HG02981 (cell line): ENCODE results near the gene BNIP1.
"Not testable (repeated sequence)": the region's sequence is repeated elsewhere in the genome, so short reads cannot be mapped to it uniquely, and the experiment has no call there.

Experiments used
- ATAC-seq: cut with Tn5 transposase; IDR thresholded peaks from one replicate; pipeline ENCODE4 v1.9.1; 2021; ENCODE audit warnings: mild to moderate bottlenecking, moderate library complexity; ENCODE audit not compliant: unreplicated experiment

BNIP1 gene, protein sequence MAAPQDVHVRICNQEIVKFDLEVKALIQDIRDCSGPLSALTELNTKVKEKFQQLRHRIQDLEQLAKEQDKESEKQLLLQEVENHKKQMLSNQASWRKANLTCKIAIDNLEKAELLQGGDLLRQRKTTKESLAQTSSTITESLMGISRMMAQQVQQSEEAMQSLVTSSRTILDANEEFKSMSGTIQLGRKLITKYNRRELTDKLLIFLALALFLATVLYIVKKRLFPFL

DNA sequence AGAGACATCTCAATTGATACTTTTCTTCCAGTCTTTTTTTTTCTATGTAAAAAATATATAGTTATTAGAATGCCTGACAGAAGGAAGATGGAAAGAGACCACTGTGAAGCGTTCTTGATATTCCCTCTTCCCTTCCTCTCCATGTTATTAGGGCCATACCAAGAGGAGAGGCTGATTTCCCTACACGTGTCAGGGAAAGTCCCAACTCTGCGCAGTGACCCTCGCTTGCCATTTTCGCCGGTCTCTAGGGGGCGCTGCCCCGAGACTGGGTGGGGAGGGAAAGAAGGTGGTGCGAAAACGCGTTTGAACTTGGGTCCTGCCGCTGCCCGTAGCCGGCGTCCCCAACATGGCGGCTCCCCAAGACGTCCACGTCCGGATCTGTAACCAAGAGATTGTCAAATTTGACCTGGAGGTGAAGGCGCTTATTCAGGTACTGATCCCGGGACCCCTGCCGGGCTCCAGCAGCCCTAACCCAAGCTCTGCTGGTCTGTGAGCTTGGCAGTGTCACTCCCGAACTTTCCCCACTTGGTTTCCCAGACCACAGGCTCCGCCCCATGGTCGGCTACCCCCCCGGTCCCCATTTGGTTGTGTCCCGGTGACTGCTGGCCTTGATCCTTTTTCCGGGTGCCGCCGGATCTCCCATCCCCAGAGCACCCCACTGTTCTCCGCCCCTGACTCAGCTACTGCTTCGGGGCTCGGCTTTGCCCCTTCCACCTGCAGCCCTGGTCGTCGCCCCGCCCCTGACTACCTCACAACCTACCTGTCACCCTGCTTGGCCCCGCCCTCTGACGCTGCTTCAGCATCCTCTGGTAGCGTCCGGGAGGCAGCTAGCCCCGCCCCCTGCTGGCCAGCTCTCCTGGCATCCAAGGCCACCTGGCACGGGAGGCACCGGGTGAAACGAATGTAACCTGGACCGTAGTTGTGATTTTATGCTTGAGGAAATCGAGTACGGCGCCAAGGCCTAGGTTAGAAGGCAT is at the start of gene BNIP1:
Gene BNIP1, plus strand, starts transcription at position 332 of the 977 bp plus-strand sequence. Its CDS starts 15 bp downstream, at position 347.
- ATAC-seq, result peak; percentile 96

DNA sequence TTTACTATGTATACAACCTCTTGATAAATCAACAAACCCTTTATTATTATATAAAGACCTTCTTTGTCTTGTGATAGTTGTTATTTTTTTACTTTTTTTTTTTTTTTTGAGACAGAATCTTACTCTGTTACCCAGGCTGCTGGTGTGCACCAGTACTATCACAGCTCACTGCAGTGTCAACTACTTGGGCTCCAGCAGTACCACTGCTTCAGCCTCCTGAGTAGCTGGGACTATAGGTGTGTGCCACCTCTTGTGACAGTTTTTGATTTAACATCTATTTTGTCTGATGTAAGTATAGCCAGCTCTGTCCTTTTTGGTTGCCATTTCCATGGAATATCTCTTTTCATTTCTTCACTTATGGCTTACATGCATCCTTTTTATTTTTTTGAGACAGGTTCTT is 45.5 kb upstream of the BNIP1 start:
- no peak for ATAC-seq

DNA sequence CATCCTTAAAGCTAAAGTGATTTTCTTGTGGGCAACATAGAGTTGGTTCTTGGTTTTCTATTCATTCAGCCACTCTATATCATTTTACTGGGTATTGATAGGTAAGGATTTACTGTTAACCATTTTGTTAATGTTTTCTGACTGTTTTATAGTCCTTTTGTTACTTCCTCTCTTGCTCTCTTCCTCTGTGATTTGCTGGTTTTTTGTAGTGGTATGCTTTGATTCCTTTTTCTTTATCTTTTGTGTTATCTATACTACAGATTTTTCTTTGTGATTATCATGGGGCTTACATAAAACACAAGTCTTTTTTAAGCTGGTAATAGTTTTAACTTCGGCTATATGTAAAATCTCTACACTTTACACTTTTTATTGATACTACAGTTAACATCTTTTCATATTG is 44.9 kb upstream of the BNIP1 start:
- ATAC-seq, result no peak

DNA sequence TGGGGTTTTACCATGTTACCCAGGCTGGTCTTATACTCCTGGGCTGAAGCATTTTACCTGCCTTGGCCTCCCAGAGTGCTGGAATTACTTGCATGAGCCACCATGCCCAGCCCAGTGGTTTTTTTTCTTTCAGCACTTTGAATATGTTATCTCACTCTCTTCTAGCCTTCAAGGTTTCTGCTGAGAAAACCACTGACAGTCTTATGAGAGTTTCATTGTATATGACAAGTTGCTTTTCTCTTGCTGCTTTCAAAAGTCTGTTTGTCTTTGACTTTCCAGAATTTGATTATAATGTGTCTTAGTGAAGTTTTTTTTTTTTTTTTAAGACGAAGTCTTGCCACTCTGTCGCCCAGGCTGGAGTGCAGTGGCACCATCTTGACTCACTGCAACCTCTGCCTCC is 43.1 kb upstream of the BNIP1 start:
- ATAC-seq, result no peak

DNA sequence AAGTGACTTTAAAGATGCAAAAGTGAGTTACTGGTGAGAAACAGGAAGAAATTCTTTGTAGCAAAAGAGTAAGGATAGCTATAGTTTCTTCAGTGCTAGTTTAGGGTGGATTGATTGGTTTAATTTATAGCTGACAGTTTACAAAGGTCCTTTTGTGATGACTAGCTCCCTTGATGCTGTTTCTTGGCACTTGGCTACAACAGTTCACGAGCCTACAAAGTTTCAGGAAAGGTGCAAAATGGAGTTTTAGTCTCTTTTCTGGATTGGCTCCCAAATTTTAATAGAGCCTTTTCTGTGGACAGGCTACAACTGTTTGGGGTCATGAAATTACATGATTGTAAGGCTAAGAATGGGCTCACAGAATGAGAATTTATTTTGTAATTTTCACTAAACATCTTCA is 40.9 kb upstream of the BNIP1 start:
- no peak for ATAC-seq

DNA sequence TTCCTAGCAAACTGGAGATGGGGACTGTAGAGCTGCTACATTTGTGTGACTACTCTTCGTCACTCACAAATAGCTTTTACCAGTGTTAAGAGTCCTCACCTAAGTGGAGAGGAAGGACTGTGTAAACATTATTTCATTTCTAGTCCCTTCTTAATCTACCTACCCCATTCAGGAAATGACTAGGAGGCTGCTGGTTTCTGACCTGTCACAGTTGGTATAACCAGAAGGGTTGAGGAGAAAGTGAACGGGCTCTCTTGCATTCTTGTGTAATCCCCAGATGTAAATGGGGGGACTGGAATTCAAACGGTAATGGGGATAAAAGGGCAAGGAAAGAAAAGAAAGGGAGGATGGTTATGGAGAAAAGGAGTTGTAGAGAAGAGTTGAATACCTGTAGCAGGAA is 35.4 kb upstream of the BNIP1 start:
- ATAC-seq, result no peak

DNA sequence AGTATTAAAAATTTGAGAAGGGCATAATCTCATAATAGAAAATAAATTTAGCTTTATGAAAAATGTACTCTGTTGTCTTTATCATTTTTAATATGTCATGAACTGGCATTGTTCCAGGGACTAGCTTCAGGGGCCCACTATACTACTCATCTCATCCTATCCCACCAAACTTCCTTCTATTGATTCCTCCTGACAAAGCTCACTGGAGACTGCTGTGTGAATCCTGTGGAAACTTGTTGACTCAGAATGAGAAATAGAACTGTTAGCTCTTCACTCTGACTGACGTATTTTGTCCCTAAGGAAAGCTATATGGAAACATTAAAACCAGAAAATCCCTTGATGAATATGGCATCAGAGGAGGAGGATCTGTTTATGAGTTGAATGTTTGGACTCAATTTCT is 29.8 kb upstream of the BNIP1 start:
- no peak for ATAC-seq

DNA sequence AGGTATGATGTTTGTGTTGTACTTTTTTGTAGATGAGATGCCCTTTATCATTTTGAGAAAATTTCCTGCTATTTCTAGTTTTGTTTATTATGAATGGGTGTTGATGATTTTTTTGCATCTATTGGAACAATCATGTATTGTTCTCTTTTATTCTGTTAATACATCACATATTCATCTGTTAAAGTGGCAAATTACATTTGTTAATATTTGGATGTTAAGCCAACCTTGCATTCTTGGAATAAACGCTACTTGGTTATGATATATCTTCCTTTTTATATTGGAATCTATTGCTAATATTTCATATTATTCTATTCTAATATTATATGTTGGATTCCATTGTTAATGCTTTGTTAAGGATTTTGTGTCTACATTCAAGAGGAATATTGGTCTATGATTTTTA is 24.6 kb upstream of the BNIP1 start:
- ATAC-seq, result no peak

DNA sequence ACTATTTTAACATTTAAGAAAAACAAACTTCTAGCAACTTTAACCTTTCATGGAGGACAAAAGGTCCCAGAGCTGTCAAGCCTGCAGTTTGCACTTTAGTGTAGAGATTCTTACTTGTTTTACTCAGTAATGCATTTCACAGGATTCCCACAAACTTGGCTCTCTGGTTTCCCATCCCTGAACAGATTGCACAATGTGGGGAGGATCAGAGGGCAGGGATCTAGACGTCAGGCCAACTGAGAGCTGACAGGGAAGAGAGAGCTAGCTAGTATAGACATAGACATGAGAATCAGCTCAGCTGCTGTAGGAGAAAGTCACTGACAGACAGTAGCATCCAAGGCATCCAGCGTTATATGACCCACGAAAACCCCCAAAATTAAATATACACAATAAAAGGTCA is 20.9 kb upstream of the BNIP1 start:
- ATAC-seq, result no peak

DNA sequence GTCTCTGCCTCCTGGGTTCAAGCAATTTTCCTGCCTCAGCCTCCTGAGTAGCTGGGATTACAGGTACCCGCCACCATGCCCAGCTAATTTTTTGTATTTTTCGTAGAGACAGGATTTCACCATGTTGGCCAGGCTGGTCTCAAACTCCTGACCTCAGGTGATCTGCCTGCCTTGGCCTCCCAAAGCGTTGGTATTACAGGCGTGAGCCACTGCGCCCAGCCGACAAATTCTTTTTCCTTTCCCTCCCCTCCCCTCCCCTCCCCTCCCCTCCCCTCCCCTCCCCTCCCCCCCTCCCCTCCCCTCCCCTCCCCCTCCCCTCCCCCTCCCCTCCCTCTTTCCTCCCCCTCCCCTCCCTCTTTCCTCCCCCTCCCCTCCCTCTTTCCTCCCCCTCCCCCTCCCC is 12.2 kb upstream of the BNIP1 start:
- ATAC-seq, result not testable (repeated sequence)

DNA sequence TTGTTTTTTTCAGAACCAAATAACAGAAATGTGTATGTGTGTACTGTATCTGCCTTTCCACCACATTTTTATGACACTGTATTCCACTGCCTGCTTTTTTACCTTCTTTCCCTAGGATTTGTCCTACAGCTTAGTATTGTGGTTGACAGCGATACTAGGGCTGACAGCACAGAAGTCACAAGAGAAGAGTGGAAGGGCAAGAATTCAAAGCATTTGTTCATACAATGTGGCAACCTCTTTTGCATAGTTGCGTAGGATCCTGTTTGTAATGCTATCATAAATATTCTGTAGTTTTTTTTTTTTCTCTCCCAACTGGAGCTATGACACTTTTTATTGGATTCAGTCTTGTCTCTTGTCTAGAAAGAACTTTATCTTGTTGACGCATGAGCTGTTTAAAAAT is 5.6 kb upstream of the BNIP1 start:
- ATAC-seq, result no peak

DNA sequence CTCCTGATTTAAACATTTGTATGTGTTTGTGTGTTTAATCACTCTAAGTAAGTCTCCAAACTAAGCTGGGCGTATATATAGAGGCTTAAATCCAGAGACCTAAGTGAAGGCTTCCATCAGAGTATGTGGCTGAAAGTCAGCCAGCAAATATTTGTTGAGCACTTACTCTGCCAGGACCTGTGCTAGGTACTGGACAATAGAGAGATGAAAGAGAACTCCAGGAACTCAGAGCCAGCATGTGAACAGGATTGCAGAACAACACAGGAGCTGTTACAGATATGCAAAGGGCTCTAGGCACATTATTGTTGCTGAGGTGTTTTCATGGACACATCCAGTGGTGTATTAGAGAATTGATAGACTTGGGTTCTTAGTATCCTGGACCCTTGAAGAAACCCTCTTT is 4.7 kb upstream of the BNIP1 start:
- no peak for ATAC-seq

DNA sequence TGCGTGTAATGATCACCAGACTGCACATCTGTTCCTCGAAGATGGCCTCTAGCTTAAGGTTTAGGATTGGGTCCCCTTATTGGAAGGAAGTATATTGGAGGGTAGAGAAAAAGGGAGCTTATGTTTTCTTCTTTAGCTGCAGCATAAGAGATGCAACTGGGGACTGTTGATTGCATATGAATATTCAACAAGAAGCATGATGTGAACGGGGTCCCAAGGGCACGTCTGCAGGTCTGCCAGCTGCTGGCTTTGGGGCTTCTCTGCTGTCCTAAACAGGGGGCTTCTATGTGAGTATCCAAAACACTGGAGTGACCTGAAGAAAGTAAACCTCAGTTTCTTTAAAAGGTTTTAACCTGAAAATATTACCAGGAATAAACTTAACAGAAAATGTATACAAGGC is 3.6 kb upstream of the BNIP1 start:
- no peak for ATAC-seq

DNA sequence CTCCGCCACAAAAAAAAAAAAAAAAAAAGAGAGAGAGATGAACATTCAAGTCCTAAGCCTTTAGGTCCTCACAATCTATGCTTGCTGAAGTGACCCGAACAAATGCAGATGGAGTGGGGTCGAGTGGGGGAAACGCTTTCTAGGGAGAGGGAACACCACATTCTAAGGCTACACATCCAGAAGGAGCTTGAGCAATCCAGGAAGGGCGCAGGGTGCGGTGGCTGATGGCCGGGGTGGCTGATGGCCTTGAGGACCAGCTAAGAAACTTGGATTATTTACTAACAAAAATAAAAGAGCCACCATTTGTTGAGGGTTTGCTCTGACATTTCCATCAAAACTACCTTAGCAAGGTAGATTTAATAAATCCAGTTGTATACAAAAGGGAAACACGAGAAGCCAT is 764 bp upstream of the BNIP1 start:
- ATAC-seq, result no peak

DNA sequence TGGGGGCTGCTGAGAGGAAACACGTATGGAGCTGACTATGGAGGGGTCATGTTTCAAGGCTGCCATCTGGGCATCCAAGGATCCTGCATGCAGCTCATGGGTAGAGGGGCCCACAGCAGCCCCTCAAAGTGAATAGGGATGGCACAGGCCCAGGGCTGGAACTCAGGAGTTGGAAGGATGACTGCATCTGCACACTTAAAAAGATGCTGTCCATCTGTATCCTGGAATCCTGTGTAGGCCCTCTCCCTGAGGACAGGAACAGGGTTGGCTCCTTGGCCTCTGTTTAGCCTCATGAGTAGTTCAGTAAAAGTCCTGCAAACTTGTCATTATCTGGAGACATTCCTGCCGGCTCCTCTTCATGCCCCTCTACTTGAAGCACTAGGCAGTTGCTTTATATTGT is 4.0 kb downstream of the BNIP1 start:
- no peak for ATAC-seq

DNA sequence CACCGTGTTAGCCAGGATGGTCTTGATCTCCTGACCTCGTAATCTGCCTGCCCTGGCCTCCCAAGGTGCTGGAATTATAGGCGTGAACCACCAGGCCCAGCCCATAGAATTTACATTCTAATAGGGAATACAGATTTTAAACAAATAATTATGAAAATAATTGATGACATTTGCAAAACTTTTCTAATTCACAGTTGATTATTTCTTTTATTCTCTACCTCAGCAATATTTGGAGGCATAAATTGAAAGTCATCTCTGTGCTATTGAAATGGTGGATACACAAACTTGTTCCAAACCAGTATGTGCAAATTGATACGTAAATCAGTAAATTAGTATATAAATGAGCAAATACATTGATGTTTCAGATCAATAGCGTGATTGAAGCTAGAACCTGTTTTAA is 8.2 kb downstream of the BNIP1 start:
- no peak for ATAC-seq

DNA sequence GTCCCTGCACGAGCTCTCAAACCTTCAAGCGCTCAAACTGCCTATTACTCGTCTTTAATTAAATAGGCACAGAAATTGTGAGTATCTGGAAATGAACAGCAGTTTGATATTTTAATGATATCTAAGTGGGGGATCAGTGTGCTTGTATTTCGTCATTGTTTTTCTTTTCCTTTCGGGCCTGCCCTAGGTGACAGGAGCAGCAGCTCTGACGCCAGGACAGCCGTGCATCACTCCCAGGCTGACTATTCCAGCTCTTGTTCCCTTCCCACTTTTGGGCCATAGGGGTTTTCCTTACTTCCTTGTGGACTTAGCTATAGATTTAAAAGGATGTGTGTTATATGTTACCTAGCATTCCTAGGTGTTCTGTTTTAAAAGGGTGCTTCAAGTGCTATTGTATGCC is 9.5 kb downstream of the BNIP1 start:
- no peak for ATAC-seq

DNA sequence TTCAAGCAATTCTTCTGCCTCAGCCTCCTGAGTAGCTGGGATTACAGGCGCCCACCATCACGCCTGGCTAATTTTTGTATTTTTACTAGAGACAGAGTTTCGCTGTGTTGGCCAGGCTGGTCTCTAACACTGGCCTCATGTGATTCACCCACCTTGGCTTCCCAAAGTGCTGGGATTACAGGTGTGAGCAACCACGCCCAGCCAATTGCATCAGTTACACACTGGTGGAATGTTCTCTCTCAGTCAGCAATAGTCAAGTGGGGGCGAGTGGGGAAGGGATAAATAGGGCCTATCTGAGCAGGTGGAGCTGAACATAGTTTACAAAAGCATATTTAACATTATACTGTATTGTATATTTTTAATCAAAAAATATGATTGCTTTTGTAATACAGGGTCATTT is 10.3 kb downstream of the BNIP1 start:
- not testable (repeated sequence) for ATAC-seq

DNA sequence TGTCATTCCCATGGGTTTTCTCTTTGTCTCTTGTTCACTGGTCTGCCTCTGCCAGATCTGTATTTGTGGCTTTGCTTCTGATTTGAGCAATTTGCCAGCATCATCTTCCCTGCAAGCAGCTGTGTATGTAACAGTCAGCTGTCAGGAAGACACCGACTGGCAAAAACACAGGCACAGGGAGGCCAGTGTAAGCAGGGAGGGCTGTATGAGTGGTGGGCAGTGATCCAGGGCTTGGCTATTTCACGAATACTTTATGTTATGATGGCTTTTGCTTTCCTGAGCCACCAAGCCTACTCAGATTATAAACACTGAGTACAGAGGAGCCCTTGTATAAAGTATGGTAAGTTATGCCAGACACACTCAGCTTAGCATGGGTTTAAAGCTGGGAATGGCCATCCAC is 11.6 kb downstream of the BNIP1 start:
- ATAC-seq, result no peak

DNA sequence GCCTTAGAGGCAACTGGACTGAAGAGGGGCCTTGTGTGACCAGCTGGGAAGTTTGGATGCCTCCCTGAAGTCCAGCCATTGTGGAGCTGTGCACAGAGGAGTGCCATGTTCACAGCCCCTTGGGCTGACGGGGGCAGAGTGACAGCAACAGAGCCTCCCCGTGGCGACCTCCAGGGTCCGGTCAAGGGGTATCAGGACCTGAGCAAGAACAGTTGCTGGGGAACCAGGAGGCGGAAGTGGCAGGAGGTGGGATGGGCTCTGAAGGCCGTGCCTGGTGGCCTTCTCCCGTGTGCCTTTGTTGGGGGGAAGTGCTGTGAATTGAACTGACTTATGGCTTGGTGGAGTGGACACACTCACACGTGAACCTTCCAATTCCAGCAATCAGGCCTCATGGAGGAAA is 14.0 kb downstream of the BNIP1 start:
- ATAC-seq, result no peak

DNA sequence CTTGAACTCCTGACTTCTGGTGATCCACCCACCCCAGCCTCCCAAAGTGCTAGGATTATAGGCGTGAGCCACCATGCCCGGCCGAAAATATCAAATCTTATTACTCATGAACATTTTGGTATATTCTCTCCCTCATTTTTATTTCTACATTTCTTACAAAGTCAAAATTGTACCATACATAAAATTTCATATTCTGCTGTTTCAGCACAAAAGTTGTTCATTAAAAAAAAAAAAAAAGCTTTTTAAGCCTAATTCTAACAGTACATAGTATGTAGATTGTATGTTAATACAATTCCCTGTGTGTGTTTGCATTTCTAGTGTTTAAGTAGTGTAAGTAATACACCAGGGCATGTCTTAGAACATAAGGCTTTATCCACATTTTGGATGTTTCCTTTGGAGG is 14.9 kb downstream of the BNIP1 start:
- no peak for ATAC-seq

DNA sequence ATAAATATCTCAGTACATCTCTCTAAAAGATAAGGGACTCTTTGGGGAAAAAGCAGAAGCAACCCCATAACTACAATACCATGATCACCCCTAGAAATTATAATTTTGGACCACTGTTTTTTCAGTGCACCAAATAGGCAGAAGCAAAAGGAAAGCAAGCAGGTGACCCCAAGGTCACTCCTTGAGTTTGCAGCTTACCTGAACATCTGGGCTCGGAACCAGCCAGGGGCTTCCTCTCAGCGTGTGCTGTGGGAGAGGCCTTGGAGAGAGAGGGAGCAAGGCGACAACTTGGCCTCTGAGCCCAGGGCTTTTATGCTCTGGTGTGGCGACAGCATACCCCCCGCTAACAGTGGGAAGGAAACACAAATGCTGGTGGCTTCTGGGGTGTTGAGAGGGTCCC is 16.8 kb downstream of the BNIP1 start:
- ATAC-seq, result no peak
